SK-N-SH (cell line): ENCODE results near the gene TIAM2.

Experiments used
- FOXM1 ChIP-seq: IDR thresholded peaks from 2 replicates; pipeline ENCODE4 v1.4.0; 2012; ENCODE audit warnings: low read depth, mild to moderate bottlenecking
- GABPA ChIP-seq: IDR thresholded peaks from 2 replicates; pipeline ENCODE4 v1.4.0; 2012; ENCODE audit warnings: low read depth, mild to moderate bottlenecking
- IRF3 ChIP-seq: fragments of 150-350 bp; IDR thresholded peaks from 2 replicates; pipeline ENCODE4 v1.6.1; 2016; ENCODE audit warnings: mild to moderate bottlenecking, low read depth, low read length
- MXI1 ChIP-seq: IDR thresholded peaks from 2 replicates; pipeline ENCODE4 v1.6.1; 2012; ENCODE audit warnings: mild to moderate bottlenecking, low read depth, low read length, improper control_type of control experiment
- NFIC ChIP-seq: IDR thresholded peaks from 2 replicates; pipeline ENCODE4 v1.4.0; 2012; ENCODE audit warnings: borderline replicate concordance
- POLR2AphosphoS5 ChIP-seq: IDR thresholded peaks from 2 replicates; pipeline ENCODE4 v1.6.1; 2012; ENCODE audit warnings: low read depth, low read length
- RAD21 ChIP-seq: IDR thresholded peaks from 2 replicates; pipeline ENCODE4 v1.6.1; 2012; ENCODE audit warnings: mild to moderate bottlenecking, low read length
- REST ChIP-seq: IDR thresholded peaks from 2 replicates; pipeline ENCODE4 v1.6.1; 2012; ENCODE audit warnings: mild to moderate bottlenecking, low read depth, low read length, moderate library complexity
- SIN3A ChIP-seq: IDR thresholded peaks from 2 replicates; pipeline ENCODE4 v1.6.1; 2012; ENCODE audit warnings: low read depth, mild to moderate bottlenecking, low read length, moderate library complexity, borderline replicate concordance
- YY1 ChIP-seq: IDR thresholded peaks from 2 replicates; pipeline ENCODE4 v1.4.0; 2012; ENCODE audit warnings: low read depth, mild to moderate bottlenecking
- TF ChIP-seq, protein P1 (sequence below): IDR thresholded peaks from 2 replicates; pipeline ENCODE4 v1.4.0; 2012; ENCODE audit warnings: low read depth
- TF ChIP-seq, protein P2 (sequence below): fragments of 200-600 bp; sonication (generic); IDR thresholded peaks from 2 replicates; pipeline ENCODE4 v1.6.1; 2017; ENCODE audit warnings: antibody characterized with exemption, mild to moderate bottlenecking, moderate library complexity
- TF ChIP-seq, protein P3 (sequence below): fragments of 150-350 bp; IDR thresholded peaks from 2 replicates; pipeline ENCODE4 v1.6.1; 2017; ENCODE audit warnings: antibody characterized with exemption, low read length, low read depth, borderline replicate concordance
- TF ChIP-seq, protein P4 (sequence below): IDR thresholded peaks from 2 replicates; pipeline ENCODE4 v1.4.0; 2012; ENCODE audit warnings: low read depth, borderline replicate concordance

- TF ChIP-seq, protein P1, sequence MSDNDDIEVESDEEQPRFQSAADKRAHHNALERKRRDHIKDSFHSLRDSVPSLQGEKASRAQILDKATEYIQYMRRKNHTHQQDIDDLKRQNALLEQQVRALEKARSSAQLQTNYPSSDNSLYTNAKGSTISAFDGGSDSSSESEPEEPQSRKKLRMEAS = no peak
- TF ChIP-seq REST (no peak), IRF3 (no peak), YY1 (no peak), SIN3A (no peak), POLR2AphosphoS5 (no peak), GABPA (no peak), MXI1 (no peak), NFIC (no peak), RAD21 (no peak), FOXM1 (no peak)
- TF ChIP-seq, protein P2, sequence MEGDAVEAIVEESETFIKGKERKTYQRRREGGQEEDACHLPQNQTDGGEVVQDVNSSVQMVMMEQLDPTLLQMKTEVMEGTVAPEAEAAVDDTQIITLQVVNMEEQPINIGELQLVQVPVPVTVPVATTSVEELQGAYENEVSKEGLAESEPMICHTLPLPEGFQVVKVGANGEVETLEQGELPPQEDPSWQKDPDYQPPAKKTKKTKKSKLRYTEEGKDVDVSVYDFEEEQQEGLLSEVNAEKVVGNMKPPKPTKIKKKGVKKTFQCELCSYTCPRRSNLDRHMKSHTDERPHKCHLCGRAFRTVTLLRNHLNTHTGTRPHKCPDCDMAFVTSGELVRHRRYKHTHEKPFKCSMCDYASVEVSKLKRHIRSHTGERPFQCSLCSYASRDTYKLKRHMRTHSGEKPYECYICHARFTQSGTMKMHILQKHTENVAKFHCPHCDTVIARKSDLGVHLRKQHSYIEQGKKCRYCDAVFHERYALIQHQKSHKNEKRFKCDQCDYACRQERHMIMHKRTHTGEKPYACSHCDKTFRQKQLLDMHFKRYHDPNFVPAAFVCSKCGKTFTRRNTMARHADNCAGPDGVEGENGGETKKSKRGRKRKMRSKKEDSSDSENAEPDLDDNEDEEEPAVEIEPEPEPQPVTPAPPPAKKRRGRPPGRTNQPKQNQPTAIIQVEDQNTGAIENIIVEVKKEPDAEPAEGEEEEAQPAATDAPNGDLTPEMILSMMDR = no peak
- TF ChIP-seq, protein P3, sequence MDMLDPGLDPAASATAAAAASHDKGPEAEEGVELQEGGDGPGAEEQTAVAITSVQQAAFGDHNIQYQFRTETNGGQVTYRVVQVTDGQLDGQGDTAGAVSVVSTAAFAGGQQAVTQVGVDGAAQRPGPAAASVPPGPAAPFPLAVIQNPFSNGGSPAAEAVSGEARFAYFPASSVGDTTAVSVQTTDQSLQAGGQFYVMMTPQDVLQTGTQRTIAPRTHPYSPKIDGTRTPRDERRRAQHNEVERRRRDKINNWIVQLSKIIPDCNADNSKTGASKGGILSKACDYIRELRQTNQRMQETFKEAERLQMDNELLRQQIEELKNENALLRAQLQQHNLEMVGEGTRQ = no peak
- TF ChIP-seq, protein P4, sequence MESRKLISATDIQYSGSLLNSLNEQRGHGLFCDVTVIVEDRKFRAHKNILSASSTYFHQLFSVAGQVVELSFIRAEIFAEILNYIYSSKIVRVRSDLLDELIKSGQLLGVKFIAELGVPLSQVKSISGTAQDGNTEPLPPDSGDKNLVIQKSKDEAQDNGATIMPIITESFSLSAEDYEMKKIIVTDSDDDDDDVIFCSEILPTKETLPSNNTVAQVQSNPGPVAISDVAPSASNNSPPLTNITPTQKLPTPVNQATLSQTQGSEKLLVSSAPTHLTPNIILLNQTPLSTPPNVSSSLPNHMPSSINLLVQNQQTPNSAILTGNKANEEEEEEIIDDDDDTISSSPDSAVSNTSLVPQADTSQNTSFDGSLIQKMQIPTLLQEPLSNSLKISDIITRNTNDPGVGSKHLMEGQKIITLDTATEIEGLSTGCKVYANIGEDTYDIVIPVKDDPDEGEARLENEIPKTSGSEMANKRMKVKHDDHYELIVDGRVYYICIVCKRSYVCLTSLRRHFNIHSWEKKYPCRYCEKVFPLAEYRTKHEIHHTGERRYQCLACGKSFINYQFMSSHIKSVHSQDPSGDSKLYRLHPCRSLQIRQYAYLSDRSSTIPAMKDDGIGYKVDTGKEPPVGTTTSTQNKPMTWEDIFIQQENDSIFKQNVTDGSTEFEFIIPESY = no peak
Measured at GRCh38 chr6:155108070-155108820, 113.1 kb downstream of the TIAM2 start.
